ENCODE results near the gene PHLPP2. TPM values are rescaled to one million over a fixed set of nuclear protein-coding genes. Genes with fewer than 3 reads are reported as not detected.

PHLPP2 gene
- total RNA-seq, 4 donors from 2014 or later: 3.5 to 7.2 (median 5.9) TPM

GRCh38 chr16:71707199-71707598 is 17.3 kb downstream of the PHLPP2 start:
- no peaks in the 10 kb centered on the region for H3K36me3 ChIP-seq
- no peak overlapping the region for H3K27ac ChIP-seq
- DNase-seq (ENCODE audit: low spot score in 2 of 2): no peak
- peaks cover 21% of the 10 kb centered on the region for H3K4me1 ChIP-seq
- H3K4me3 ChIP-seq: no peak overlapping the region
- no peaks in the 10 kb centered on the region for H3K27me3 ChIP-seq
- H3K9me3 ChIP-seq: no peaks in the 10 kb centered on the region
- TF ChIP-seq EP300 (IDR thresholded peaks at IDR 0.05) (no peak), POLR2A (IDR thresholded peaks at IDR 0.05) (no peak), POLR2AphosphoS5 (IDR thresholded peaks at IDR 0.05) (no peak)
- TF ChIP-seq, protein P1, sequence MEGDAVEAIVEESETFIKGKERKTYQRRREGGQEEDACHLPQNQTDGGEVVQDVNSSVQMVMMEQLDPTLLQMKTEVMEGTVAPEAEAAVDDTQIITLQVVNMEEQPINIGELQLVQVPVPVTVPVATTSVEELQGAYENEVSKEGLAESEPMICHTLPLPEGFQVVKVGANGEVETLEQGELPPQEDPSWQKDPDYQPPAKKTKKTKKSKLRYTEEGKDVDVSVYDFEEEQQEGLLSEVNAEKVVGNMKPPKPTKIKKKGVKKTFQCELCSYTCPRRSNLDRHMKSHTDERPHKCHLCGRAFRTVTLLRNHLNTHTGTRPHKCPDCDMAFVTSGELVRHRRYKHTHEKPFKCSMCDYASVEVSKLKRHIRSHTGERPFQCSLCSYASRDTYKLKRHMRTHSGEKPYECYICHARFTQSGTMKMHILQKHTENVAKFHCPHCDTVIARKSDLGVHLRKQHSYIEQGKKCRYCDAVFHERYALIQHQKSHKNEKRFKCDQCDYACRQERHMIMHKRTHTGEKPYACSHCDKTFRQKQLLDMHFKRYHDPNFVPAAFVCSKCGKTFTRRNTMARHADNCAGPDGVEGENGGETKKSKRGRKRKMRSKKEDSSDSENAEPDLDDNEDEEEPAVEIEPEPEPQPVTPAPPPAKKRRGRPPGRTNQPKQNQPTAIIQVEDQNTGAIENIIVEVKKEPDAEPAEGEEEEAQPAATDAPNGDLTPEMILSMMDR (IDR thresholded peaks at IDR 0.05): no peak
- 96% methylated on average over 7 of the region's 7 CpGs for WGBS

- WGBS: 94% methylated on average over 2 of the region's 2 CpGs
- peaks cover 21% of the 10 kb centered on the region for H3K4me1 ChIP-seq
Observed at GRCh38 chr16:71706046-71706445, 18.5 kb downstream of the PHLPP2 start.

GRCh38 chr16:71703333-71703732 is 21.2 kb downstream of the PHLPP2 start:
- no peak for DNase-seq (ENCODE audit: low spot score in 2 of 2)
- TF ChIP-seq POLR2A (IDR thresholded peaks at IDR 0.05): no peak
- TF ChIP-seq, protein P1 (IDR thresholded peaks at IDR 0.05): no peak
- no peak for TF ChIP-seq EP300 (IDR thresholded peaks at IDR 0.05)
- no peak for TF ChIP-seq POLR2AphosphoS5 (IDR thresholded peaks at IDR 0.05)
- peaks cover 8% of the 10 kb centered on the region for H3K36me3 ChIP-seq
- no peak overlapping the region for H3K27ac ChIP-seq
- no peak overlapping the region for H3K4me3 ChIP-seq
- WGBS: 92% methylated on average over 1 of the region's 1 CpG
- H3K27me3 ChIP-seq: no peaks in the 10 kb centered on the region
- H3K4me1 ChIP-seq: peaks cover 4% of the 10 kb centered on the region
- no peaks in the 10 kb centered on the region for H3K9me3 ChIP-seq

More at GRCh38 chr16:71706046-71706445, 18.5 kb downstream of the PHLPP2 start:
- Histone ChIP-seq H3K9me3 (no peaks in the 10 kb centered on the region), H3K27ac (no peak overlapping the region), H3K36me3 (no peaks in the 10 kb centered on the region), H3K27me3 (no peaks in the 10 kb centered on the region), H3K4me3 (no peak overlapping the region)
- TF ChIP-seq POLR2A (IDR thresholded peaks at IDR 0.05): no peak
- TF ChIP-seq, protein P1 (IDR thresholded peaks at IDR 0.05): no peak
- no peak for TF ChIP-seq POLR2AphosphoS5 (IDR thresholded peaks at IDR 0.05)
- TF ChIP-seq EP300 (IDR thresholded peaks at IDR 0.05): no peak
- no peak for DNase-seq (ENCODE audit: low spot score in 2 of 2)

- H3K27ac ChIP-seq: no peak overlapping the region
- H3K4me3 ChIP-seq: no peak overlapping the region
- TF ChIP-seq EP300 (IDR thresholded peaks at IDR 0.05) (no peak), POLR2AphosphoS5 (IDR thresholded peaks at IDR 0.05) (no peak), POLR2A (IDR thresholded peaks at IDR 0.05) (no peak)
- TF ChIP-seq, protein P1 (IDR thresholded peaks at IDR 0.05): no peak
- no peaks in the 10 kb centered on the region for H3K9me3 ChIP-seq
- WGBS: 89% methylated on average over 4 of the region's 4 CpGs
- peaks cover 8% of the 10 kb centered on the region for H3K36me3 ChIP-seq
- no peaks in the 10 kb centered on the region for H3K4me1 ChIP-seq
- H3K27me3 ChIP-seq: no peaks in the 10 kb centered on the region
- no peak for DNase-seq (ENCODE audit: low spot score in 2 of 2)
Observed at GRCh38 chr16:71700831-71701230, 23.7 kb downstream of the PHLPP2 start.

- no peak overlapping the region for H3K4me3 ChIP-seq
- H3K27me3 ChIP-seq: no peaks in the 10 kb centered on the region
- 92% methylated on average over 3 of the region's 3 CpGs for WGBS
- no peaks in the 10 kb centered on the region for H3K4me1 ChIP-seq
- no peak overlapping the region for H3K27ac ChIP-seq
- H3K9me3 ChIP-seq: no peaks in the 10 kb centered on the region
- DNase-seq (ENCODE audit: low spot score in 2 of 2): no peak
- no peak for TF ChIP-seq POLR2A (IDR thresholded peaks at IDR 0.05)
- TF ChIP-seq, protein P1 (IDR thresholded peaks at IDR 0.05): no peak
- no peak for TF ChIP-seq EP300 (IDR thresholded peaks at IDR 0.05)
- TF ChIP-seq POLR2AphosphoS5 (IDR thresholded peaks at IDR 0.05): no peak
- H3K36me3 ChIP-seq: peaks cover 8% of the 10 kb centered on the region
Observed at GRCh38 chr16:71698491-71698890, 26.0 kb downstream of the PHLPP2 start.
